Left cardiac atrium (tissue), 4 donors: ENCODE data around the gene CIITA. TPM values are rescaled to one million over a fixed set of nuclear protein-coding genes. Genes with fewer than 3 reads are reported as not detected.

Experiments used
- ATAC-seq, 2 donors: fragments of 200-7000 bp; cut with Tn5 transposase; one replicate each; pipeline ENCODE4 v1.9.1; 2020; ENCODE audit warnings: mild to moderate bottlenecking in 2 of 2, moderate library complexity in 2 of 2
- DNase-seq: peaks from one replicate; pipeline ENCODE4 v3.0.0-alpha.2; 2020
- intact Hi-C, 2 donors: fragments of 100-400 bp; cut with DNase I; formaldehyde crosslinking; loops; one replicate each; pipeline versions ENCODE4 v1.14.1 to v1.15.1; 2022 to 2023
- total RNA-seq, 2 donors: library from RNA; stranded (reverse); fragmentation: NEBNext Ultra II Directional; extraction: Animal tissue kit (Norgen Biotek cat#: 25700); gene quantifications; one replicate each; pipeline ENCODE4 v1.2.1, GENCODE V29; 2021
- donor health status: DM: no; HTN: yes; CAD: no.
- donor health status: DM: no; HTN: yes; CAD: no; lungs with severe emphysema.
- donor health status: DM: yes; HTN: yes; CAD: no.
- donor health status: Dilated cardiomyopathy.

Gene CIITA
- total RNA-seq, 2 donors from 2014 or later = 6.6 to 9.9 TPM

GRCh38 chr16:10929853-10930754, 53.1 kb downstream of the CIITA start:
- intact Hi-C loops = loop anchor here in 1 of 2 donors (10.0 kb wide), 1 partner anchor 355 kb away; no protein-coding TSS in a partner anchor
- DNase-seq (no peak), ATAC-seq (peak; percentile 38 to 65)

- intact Hi-C loops = loop anchor here in 1 of 2 donors (10.0 kb wide), 1 partner anchor 356 kb away; no protein-coding TSS in a partner anchor
- ATAC-seq (no peak), DNase-seq (no peak)
These were observed 53.7 kb downstream of the CIITA start for GRCh38 chr16:10930755-10931093.

GRCh38 chr16:10931134-10931533, 54.1 kb downstream of the CIITA start:
- DNase-seq = no peak
- no peak for ATAC-seq
- intact Hi-C loops = loop anchor here in 1 of 2 donors (10.0 kb wide), 1 partner anchor 356 kb away; no protein-coding TSS in a partner anchor

- ATAC-seq = no peak
- intact Hi-C loops = loop anchor here in 1 of 2 donors (10.0 kb wide), 1 partner anchor 357 kb away; no protein-coding TSS in a partner anchor
- DNase-seq = no peak
These were observed 55.1 kb downstream of the CIITA start for GRCh38 chr16:10931977-10932632.

- ATAC-seq (no peak), DNase-seq (no peak)
- intact Hi-C loops = loop anchor here in 1 of 2 donors (10.0 kb wide), 1 partner anchor 358 kb away; no protein-coding TSS in a partner anchor
These were observed 56.1 kb downstream of the CIITA start for GRCh38 chr16:10932959-10933710.

- intact Hi-C loops = loop anchor here in 1 of 2 donors (10.0 kb wide), 1 partner anchor 359 kb away; no protein-coding TSS in a partner anchor
- ATAC-seq = no peak
- no peak for DNase-seq
These were observed 56.9 kb downstream of the CIITA start for GRCh38 chr16:10933865-10934264.

- DNase-seq (no peak), ATAC-seq (no peak)
- intact Hi-C loops = loop anchor here in 1 of 2 donors (10.0 kb wide), 1 partner anchor 360 kb away; no protein-coding TSS in a partner anchor
These were observed 57.5 kb downstream of the CIITA start for GRCh38 chr16:10934325-10935107.

GRCh38 chr16:10935226-10935915, 58.4 kb downstream of the CIITA start:
- ATAC-seq (no peak), DNase-seq (no peak)
- intact Hi-C loops = loop anchor here in 1 of 2 donors (10.0 kb wide), 1 partner anchor 361 kb away; no protein-coding TSS in a partner anchor

- no peak for ATAC-seq
- intact Hi-C loops = loop anchor here in 1 of 2 donors (10.0 kb wide), 1 partner anchor 362 kb away; no protein-coding TSS in a partner anchor
- no peak for DNase-seq
These were observed 59.4 kb downstream of the CIITA start for GRCh38 chr16:10936272-10936984.

- DNase-seq (no peak), ATAC-seq (no peak)
These were observed 60.3 kb downstream of the CIITA start for GRCh38 chr16:10937068-10937859.

GRCh38 chr16:10938321-10938720, 61.3 kb downstream of the CIITA start:
- DNase-seq = no peak
- intact Hi-C loops = loop anchor here in 1 of 2 donors (10.0 kb wide), 1 partner anchor 364 kb away; no protein-coding TSS in a partner anchor
- ATAC-seq = no peak

More at GRCh38 chr16:10937068-10937859, 60.3 kb downstream of the CIITA start:
- intact Hi-C loops = loop anchor here in 1 of 2 donors (10.0 kb wide), 1 partner anchor 362 kb away; no protein-coding TSS in a partner anchor

- intact Hi-C loops = loop anchor here in 1 of 2 donors (10.0 kb wide), 1 partner anchor 364 kb away; no protein-coding TSS in a partner anchor
- no peak for ATAC-seq
- DNase-seq = no peak
These were observed 62.0 kb downstream of the CIITA start for GRCh38 chr16:10938796-10939648.

GRCh38 chr16:10939649-10940234, 62.7 kb downstream of the CIITA start:
- intact Hi-C loops = loop anchor here in 1 of 2 donors (10.0 kb wide), 1 partner anchor 365 kb away; no protein-coding TSS in a partner anchor
- no peak for DNase-seq
- no peak for ATAC-seq

- DNase-seq = no peak
- intact Hi-C loops = no loop called here
- no peak for ATAC-seq
These were observed 63.6 kb downstream of the CIITA start for GRCh38 chr16:10940501-10941079.
